Left ventricle myocardium superior (tissue), 1 donor: ENCODE results near the gene ATP6V1E1. TPM values are rescaled to one million over a fixed set of nuclear protein-coding genes. Genes with fewer than 3 reads are reported as not detected.
"Not testable (repeated sequence)": the region's sequence is repeated elsewhere in the genome, so short reads cannot be mapped to it uniquely, and the experiment has no call there.

Experiments
- ATAC-seq: fragments of 200-7000 bp; cut with Tn5 transposase; one replicate; pipeline ENCODE4 v1.9.1; 2020; ENCODE audit warnings: mild to moderate bottlenecking, moderate library complexity
- DNase-seq: peaks from one replicate; pipeline ENCODE4 v3.0.0-alpha.2; 2020
- intact Hi-C: fragments of 100-400 bp; cut with micrococcal nuclease; formaldehyde crosslinking; loops from one replicate; pipeline ENCODE4 v1.11.0; 2022
- total RNA-seq: library from RNA; stranded (reverse); fragmentation: NEBNext Ultra II Directional; extraction: Animal tissue kit (Norgen Biotek cat#: 25700); gene quantifications from one replicate; pipeline ENCODE4 v1.2.1, GENCODE V29; 2021
- donor health status: DM: no; HTN: yes; CAD: no; lungs with severe emphysema.

ATP6V1E1 gene
- total RNA-seq, 1 donor from 2014 or later: 210 TPM

DNA sequence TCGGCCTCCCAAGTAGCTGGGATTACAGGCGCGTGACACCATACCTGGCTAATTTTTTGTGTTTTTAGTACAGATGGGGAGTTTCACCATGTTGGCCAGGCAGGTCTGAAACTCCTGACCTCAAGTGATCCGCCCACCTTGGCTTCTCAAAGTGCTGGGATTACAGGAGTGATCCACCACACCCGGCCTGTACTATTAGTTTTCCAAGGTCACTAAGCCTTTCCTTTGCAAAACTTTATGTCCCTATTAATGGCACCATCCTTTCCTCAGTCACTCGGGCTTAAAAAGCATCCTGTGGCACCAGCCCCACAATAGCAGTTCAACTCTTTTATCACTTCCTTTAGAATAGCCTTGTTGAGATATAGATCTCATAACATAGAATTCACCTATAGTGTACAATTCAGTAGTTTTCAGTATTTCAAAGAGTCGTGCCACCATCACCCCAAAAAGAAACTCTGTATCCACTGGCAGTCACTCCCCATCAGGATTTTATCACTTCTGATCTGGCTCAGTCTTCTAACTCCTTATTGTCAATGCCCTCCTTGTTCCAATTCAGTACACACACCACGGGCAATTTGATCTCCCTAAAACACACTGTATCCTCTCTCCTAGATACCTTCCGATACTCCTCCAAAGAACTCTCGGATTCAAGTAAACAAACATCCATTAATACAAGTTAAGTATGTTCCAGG lies 9.1 kb upstream of the ATP6V1E1 start:
- ATAC-seq: no peak
- intact Hi-C loops: no loop called here

DNA sequence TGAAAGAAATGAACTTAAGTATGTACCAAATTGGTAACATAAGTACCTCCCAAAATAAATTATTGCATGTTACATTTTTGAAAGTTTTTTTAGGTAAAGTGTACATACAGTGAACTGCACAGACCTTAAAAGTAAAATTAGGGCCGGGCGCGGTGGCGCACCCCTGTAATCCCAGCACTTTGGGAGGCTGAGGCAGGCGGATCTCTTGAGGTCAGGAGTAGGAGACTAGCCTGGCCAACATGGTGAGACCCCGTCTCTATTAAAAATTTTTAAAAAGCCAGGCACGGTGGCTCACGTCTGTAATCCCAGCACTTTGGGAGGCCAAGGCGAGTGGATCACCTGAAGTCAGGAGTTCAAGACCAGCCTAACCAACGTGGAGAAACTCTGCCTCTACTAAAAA lies 8.3 kb upstream of the ATP6V1E1 start:
- ATAC-seq, DNase-seq, intact Hi-C loops: not testable (repeated sequence)

More for the DNA sequence above, 9.1 kb upstream of the ATP6V1E1 start:
- no peak for DNase-seq

DNA sequence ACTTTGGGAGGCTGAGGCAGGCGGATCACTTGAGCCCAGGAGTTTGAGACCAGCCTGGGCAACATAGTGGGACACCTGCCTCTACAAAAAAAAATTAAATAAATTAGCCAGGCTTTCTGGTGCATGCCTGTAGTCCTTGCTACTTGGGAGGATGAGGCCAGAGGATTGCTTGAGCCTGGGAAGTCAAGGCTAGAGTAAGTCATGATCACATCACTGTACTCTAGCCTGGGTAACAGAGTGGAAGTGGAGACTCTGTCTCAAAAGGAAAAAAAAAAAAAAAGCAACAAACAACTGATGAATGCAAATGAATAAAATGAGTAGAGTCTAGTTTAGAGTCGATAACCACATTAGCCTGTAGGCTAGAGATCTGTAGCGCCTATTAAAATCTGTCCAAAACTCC lies 6.1 kb upstream of the ATP6V1E1 start:
- DNase-seq (no peak), ATAC-seq (no peak)
- intact Hi-C loops: no loop called here

DNA sequence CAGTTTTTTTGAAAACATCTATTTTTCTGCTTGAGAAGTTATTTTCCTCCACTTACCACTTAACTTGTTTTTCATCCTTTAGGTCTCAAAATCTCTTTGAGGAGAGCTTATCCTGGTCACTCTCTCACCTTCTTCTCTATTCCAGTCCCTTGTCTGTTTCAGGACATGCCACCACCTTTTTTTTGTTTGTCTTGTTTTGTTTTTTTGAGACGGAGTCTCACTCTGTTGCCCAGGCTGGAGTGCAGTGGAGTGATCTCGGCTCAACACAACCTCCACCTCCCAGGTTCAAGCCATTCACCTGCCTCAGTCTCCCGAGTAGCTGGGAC lies 5.4 kb upstream of the ATP6V1E1 start:
- intact Hi-C loops: no loop called here
- DNase-seq (no peak), ATAC-seq (no peak)

- ATAC-seq (no peak), DNase-seq (no peak)
- intact Hi-C loops: no loop called here
Observed at GRCh38 chr22:17633217-17633997, 4.9 kb upstream of the ATP6V1E1 start.

DNA sequence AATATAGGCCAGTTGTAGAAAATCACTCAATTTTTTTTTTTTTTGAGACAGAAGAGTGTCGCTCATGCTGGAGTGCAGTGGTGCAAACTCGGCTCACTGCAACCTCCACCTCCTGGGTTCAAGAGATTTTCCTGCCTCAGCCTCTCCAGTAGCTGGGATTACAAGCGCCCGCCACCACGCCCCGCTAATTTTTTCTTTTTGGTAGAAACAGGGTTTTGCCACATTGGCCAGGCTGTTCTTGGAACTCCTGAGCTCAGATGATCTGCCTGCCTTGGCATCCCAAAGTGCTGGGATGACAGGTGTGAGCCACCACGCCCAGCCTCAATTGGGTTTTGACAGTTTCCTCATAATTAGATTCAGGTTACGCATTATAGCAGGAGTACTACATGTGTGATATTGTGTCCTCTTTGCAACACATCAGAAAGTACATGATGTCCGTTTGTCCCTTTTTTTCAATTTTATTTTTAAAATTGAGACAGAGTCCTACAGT lies 2.6 kb upstream of the ATP6V1E1 start:
- ATAC-seq: no peak
- no peak for DNase-seq
- intact Hi-C loops: no loop called here

- intact Hi-C loops: loop anchor here (5.0 kb wide), 1 partner anchor 52 kb away; no protein-coding TSS in a partner anchor
- ATAC-seq: no peak
- no peak for DNase-seq
Observed at GRCh38 chr22:17629641-17630040, 1.1 kb upstream of the ATP6V1E1 start.

GRCh38 chr22:17629173-17629489 lies 582 bp upstream of the ATP6V1E1 start:
- ATAC-seq: peak; percentile 6
- DNase-seq: no peak
- intact Hi-C loops: loop anchor here (5.0 kb wide), 1 partner anchor 52 kb away; no protein-coding TSS in a partner anchor

- DNase-seq (no peak), ATAC-seq (no peak)
- intact Hi-C loops: loop anchor here (5.0 kb wide), 1 partner anchor 51 kb away; no protein-coding TSS in a partner anchor
Observed at GRCh38 chr22:17627961-17628405, 566 bp downstream of the ATP6V1E1 start.

- no peak for ATAC-seq
- intact Hi-C loops: no loop called here
- DNase-seq: no peak
Observed at GRCh38 chr22:17613280-17613679, 15.3 kb downstream of the ATP6V1E1 start.

DNA sequence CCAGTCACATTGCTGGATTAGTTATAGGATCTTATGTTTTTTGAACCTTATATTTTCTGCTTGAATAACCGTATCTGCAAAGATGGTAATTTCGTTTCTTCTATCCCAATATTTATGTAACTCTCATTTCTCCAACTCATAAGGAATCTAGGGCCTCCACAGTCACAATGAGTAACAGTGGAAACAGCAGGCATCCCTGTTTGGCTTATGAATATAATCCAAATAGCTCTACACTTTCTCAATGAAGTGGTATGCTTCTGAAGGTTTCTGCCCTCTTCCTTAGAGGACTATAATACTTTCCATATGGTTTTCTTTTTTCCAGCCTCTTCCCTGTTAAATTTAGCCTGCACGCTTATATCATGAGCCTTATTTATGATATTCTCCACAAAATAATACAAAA lies 16.5 kb downstream of the ATP6V1E1 start:
- ATAC-seq (no peak), DNase-seq (no peak)
- intact Hi-C loops: no loop called here

DNA sequence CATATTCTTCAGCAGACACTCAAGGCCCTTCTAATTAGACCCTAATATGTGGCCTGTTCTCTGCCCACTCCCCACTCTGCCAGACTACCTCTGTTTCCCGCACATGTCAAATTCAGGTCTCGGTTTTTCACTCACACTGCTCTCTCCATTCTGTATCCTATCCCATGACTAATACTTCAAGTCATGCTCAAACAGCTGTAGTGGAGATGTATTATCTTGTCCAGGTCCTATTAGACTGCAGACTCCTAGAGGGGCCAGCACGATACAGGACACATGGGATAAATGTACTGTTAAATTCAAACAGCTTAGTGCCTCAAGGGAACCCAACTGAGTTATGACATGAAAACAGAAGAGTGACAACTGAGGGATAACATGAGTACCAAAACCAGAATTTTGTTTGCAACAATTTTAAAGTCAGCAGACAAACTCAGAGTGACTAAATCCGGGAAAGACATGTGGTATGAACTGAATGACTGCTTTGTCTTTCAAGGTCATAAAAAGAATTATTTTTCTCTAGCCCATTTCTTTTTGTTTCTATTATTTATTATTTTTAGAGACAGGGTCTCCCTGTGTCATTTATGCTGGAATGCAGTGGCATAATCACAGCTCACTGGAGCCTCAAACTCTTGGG lies 20.5 kb downstream of the ATP6V1E1 start:
- no peak for DNase-seq
- ATAC-seq: no peak
- intact Hi-C loops: no loop called here

DNA sequence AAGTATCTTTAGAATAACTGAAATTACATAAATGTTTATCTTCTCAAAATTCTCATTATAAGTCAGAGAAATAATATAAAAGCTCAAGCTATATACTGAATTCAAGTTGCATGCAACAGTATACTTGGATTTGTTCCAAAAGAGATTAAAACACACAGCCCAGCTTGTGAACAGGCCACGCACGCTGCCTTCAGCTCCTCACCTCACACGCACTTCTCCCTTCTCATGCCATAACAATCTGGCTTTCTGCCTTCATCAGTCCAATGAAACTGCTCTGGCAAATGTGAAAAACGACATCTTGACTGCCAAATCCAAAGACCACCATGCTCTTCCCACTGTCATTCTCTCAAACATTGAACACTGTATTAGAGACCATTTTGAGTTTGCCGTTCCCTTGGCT lies 22.1 kb downstream of the ATP6V1E1 start:
- intact Hi-C loops: no loop called here

DNA sequence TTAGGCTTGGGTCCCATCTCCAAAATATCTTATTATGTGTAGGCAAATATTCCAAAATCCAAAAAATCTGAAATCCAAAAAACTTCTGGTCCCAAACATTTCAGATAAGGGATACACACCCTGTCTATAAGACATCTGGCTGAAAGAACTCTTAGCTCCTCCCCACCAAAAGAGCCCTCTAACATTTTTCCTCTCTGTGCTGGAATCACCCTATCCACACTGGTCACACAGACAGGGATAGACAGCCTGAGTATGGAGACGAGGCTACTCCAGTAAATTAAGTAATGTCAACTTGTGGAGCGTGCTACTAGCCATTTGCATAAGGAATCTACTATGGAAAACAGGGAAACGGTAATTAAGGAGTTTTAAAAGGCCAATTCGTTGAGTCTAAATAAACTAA lies 24.9 kb downstream of the ATP6V1E1 start:
- DNase-seq (no peak), ATAC-seq (no peak)
- intact Hi-C loops: no loop called here

More for the DNA sequence above, 22.1 kb downstream of the ATP6V1E1 start:
- ATAC-seq (peak; percentile 77), DNase-seq (peak; percentile 58)

GRCh38 chr22:17601031-17601430 lies 27.5 kb downstream of the ATP6V1E1 start:
- DNase-seq (no peak), ATAC-seq (no peak)
- intact Hi-C loops: no loop called here

DNA sequence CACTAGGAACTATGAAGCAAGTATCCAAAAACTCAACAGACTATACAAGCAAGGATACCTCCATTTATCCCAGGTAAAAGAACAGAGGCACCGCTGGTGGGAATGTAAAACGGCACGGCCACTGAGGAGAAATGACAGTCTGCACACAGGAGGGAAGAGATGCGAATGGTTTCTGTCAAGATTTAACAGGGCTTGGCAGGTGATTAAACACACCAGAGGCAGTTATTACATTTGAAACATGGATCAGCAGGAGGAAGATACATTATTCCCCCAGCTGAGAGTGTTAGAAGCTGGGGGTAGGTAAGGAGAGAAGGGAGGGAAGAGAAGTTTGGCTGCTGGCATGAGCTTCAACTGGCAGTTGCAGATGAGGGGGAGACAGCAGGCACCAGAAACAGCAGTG lies 30.2 kb downstream of the ATP6V1E1 start:
- DNase-seq (no peak), ATAC-seq (no peak)
- intact Hi-C loops: no loop called here

DNA sequence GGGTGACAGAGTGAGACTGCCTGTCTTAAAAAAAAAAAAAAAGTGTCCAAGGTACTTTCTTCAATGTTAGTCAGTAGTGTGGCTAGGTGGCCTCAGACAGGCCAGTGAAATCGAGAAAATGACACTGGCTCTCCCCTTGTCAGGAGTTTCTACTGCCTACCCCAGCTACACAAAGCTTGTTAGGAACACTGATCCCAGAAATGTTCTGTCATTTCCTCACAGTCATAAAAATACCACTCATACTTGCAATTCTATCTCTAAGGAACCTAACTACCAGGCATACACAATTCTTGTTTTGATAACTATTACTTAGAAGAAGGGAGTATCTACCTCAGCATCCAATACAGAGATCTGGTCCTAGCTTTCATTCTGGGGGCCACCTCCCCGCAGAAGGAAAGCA lies 31.3 kb downstream of the ATP6V1E1 start:
- DNase-seq: no peak
- intact Hi-C loops: no loop called here
- ATAC-seq: no peak

DNA sequence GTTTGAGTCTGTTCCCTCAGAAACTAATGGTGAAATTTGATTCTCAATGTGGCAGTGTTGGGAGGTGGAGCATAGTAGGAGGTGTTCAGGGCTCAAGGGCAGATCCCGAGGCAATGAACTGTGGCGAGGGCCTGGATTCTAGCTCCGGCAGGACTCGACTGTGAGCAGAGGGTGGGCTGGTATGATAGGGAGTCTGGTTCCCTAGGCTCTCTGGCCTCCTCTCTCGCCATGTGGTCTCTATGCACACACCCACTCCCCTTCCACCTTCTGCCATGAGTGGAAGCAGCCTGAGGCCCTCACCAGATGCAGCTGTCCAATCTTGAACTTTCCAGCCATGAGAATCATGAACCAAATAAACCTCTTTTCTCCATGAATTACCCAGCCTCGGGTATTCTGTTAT lies 32.3 kb downstream of the ATP6V1E1 start:
- ATAC-seq: no peak
- intact Hi-C loops: no loop called here
- DNase-seq: no peak

- no peak for ATAC-seq
- intact Hi-C loops: no loop called here
Observed at GRCh38 chr22:17592201-17592600, 36.3 kb downstream of the ATP6V1E1 start.

DNA sequence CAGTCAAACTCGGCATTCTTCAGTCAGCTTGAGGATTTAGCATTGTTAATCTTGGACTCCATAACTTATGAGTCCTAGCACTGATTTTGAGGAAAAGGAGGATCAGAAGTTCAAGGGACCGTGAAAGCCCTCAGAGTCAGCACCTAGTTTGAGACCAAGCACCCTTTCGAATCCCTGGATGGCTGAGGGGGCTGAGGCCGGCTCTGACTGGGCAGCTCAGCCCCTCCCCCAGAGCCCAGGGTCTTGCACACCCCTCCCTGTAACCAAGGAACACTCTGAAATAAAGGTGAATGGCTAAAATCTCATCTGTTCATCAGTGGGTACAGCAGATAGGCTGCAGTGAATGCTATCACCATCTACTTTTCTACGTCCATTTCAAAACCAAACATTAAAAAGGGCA lies 38.0 kb downstream of the ATP6V1E1 start:
- DNase-seq (no peak), ATAC-seq (no peak)
- intact Hi-C loops: no loop called here

More at GRCh38 chr22:17592201-17592600, 36.3 kb downstream of the ATP6V1E1 start:
- no peak for DNase-seq
